D721Med (cell line): Measurements from ENCODE around the gene MATN4.

Source experiments
- DNase-seq: peaks from one replicate; pipeline ENCODE4 v3.0.0; 2011; ENCODE audit warnings: low spot score; ENCODE audit not compliant: insufficient read length
- FAIRE-seq: peaks from 2 replicates; lab custom pipeline; 2011; peaks lifted over from hg19 to GRCh38; lab: Jason Lieb, UNC
- CTCF ChIP-seq: IDR thresholded peaks from 2 replicates; pipeline ENCODE4 v1.5.1; 2012; ENCODE audit warnings: mild to moderate bottlenecking, control low read depth; ENCODE audit not compliant: insufficient read depth; ENCODE audit errors: missing control alignments

MATN4 gene

GRCh38 chr20:45254383-45255262, 53.5 kb downstream of the MATN4 start, which contains the start of gene SLPI:
TSS of gene SLPI (minus strand) at chr20:45254564. CDS start at chr20:45254543, 21 bp downstream.
- no peak for DNase-seq
- no peak for FAIRE-seq
- no peak for TF ChIP-seq CTCF

GRCh38 chr20:45253261-45253660, 54.8 kb downstream of the MATN4 start:
- no peak for DNase-seq
- no peak for TF ChIP-seq CTCF
- no peak for FAIRE-seq

- FAIRE-seq (no peak), DNase-seq (no peak)
- TF ChIP-seq CTCF: no peak
These were observed 56.1 kb downstream of the MATN4 start for GRCh38 chr20:45251884-45252560.

- FAIRE-seq (no peak), DNase-seq (no peak)
- TF ChIP-seq CTCF: no peak
These were observed 59.5 kb downstream of the MATN4 start for GRCh38 chr20:45248609-45249008.

- FAIRE-seq: no peak
- no peak for TF ChIP-seq CTCF
- no peak for DNase-seq
These were observed 60.2 kb downstream of the MATN4 start for GRCh38 chr20:45247865-45248264.

GRCh38 chr20:45246109-45246508, 62.0 kb downstream of the MATN4 start:
- no peak for TF ChIP-seq CTCF
- FAIRE-seq: no peak

More at GRCh38 chr20:45246109-45246508, 62.0 kb downstream of the MATN4 start:
- DNase-seq: no peak
